ENCODE measurements around the gene TNS2. TPM values are rescaled to one million over a fixed set of nuclear protein-coding genes. Genes with fewer than 3 reads are reported as not detected.

Gene TNS2
- total RNA-seq, 1 donor from 2014 or later = 21.9 TPM

DNA sequence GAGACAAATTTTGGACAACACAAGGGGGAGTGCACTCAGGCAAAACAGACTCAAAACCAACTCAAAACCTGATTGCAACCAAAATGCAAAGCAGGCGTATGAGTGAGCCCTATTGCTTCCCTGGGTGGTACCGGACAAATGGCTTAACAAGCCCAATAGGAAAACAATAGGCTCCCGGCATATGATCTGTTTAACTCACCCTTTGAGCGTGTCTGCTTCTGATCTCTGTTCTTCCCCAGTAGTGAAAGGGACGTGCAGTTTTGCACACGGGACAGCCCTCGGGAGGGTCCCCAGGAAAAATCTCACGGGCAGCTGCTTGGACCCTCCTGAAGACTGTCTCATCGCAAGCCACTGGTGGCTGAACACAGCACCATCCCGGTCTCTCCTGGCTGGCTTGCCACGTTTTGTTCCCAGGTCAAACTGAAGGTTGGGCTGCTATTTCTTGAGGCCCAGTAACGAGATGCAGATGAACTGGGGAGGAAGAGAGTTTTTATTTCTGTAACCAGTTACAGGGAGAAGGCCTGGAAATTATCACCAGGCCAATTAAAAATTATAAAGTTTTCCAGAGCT lies 63.4 kb downstream of the TNS2 start:
- Histone ChIP-seq H3K9me3 (ENCODE audit: control insufficient read depth in 3 of 3, low read length in 3 of 3) (no peaks in the 10 kb centered on the region), H3K27me3 (ENCODE audit: control insufficient read depth in 3 of 3, insufficient read depth in 3 of 3, low read length in 3 of 3) (no peaks in the 10 kb centered on the region), H3K27ac (ENCODE audit: low read depth, low read length) (no peak overlapping the region), H3K36me3 (ENCODE audit: control insufficient read depth in 3 of 3, insufficient read depth in 3 of 3, low read length in 3 of 3) (no peaks in the 10 kb centered on the region), H3K4me3 (ENCODE audit: low read length in 3 of 3) (no peak overlapping the region), H3K4me1 (ENCODE audit: control insufficient read depth in 3 of 3, insufficient read depth in 3 of 3, low read length in 3 of 3) (peaks cover 7 to 25% (median 20%) of the 10 kb centered on the region in 3 donors), H3K9ac (ENCODE audit: low read depth in 1 of 3, low read length in 3 of 3) (no peak overlapping the region)

DNA sequence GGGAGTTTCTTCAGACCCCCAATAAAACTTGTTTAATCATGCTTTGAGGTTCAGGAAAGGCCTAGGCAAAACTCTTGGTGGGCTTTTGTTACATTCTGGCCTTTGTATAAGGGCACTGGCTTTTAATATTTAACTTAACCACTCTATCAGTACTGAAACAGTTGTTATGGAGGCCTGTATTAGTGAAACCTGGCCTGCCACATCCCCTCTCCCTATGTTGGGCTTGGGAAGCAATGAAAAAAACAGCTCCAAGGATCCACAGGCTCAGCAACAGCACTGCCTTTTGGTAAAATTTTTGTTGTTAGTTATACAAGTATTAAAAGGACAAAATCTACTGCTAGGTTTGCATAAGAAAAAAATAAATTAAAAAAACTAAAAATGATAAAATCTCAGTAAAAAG lies 64.1 kb downstream of the TNS2 start:
- Histone ChIP-seq H3K4me3 (ENCODE audit: low read length in 3 of 3) (no peak overlapping the region), H3K9ac (ENCODE audit: low read depth in 1 of 3, low read length in 3 of 3) (no peak overlapping the region), H3K9me3 (ENCODE audit: control insufficient read depth in 3 of 3, low read length in 3 of 3) (no peaks in the 10 kb centered on the region), H3K4me1 (ENCODE audit: control insufficient read depth in 3 of 3, insufficient read depth in 3 of 3, low read length in 3 of 3) (peaks cover 7 to 25% (median 20%) of the 10 kb centered on the region in 3 donors), H3K27me3 (ENCODE audit: control insufficient read depth in 3 of 3, insufficient read depth in 3 of 3, low read length in 3 of 3) (no peaks in the 10 kb centered on the region), H3K27ac (ENCODE audit: low read depth, low read length) (no peak overlapping the region), H3K36me3 (ENCODE audit: control insufficient read depth in 3 of 3, insufficient read depth in 3 of 3, low read length in 3 of 3) (no peaks in the 10 kb centered on the region)

Small RNAs within 50 kb of the gene (small RNA-seq; reads per million reads assigned to genes)
- gene MIR6757 = 0.16 reads per million

Other genes starting within 250 kb of the TNS2 start
- gene KRT4, start 235.9 kb upstream of the TNS2 start, total RNA-seq = not detected
- gene KRT79, start 215.8 kb upstream of the TNS2 start, total RNA-seq = 1.6 TPM
- not detected for gene KRT78, start 201.1 kb upstream of the TNS2 start, total RNA-seq
- 1.6 TPM for gene KRT8, start 145.0 kb upstream of the TNS2 start, total RNA-seq
- gene KRT18, start 100.9 kb upstream of the TNS2 start, total RNA-seq = 4.2 TPM
- 1,005 TPM for gene EIF4B, start 43.6 kb upstream of the TNS2 start, total RNA-seq
- 13.0 TPM for gene SPRYD3, start 29.3 kb downstream of the TNS2 start, total RNA-seq
- 89.8 TPM for gene IGFBP6, start 47.6 kb downstream of the TNS2 start, total RNA-seq
- under 0.01 TPM for gene SOAT2, start 53.4 kb downstream of the TNS2 start, total RNA-seq
- 16.7 TPM for gene ZNF740, start 130.7 kb downstream of the TNS2 start, total RNA-seq
- gene CSAD, start 130.9 kb downstream of the TNS2 start, total RNA-seq = 16.7 TPM
- gene ITGB7, start 157.2 kb downstream of the TNS2 start, total RNA-seq = 1.6 TPM
- gene RARG, start 182.1 kb downstream of the TNS2 start, total RNA-seq = 12.5 TPM
- 2.6 TPM for gene ESPL1, start 218.2 kb downstream of the TNS2 start, total RNA-seq
- 686 TPM for gene PFDN5, start 245.5 kb downstream of the TNS2 start, total RNA-seq
- gene MYG1, start 249.6 kb downstream of the TNS2 start, total RNA-seq = 50.1 TPM

Measured in skeletal muscle tissue (tissue), 5 donors.